Kidney (tissue), 14 donors: ENCODE data around the gene ZBTB42. TPM values are rescaled to one million over a fixed set of nuclear protein-coding genes. Genes with fewer than 3 reads are reported as not detected.

Experiments used
- DNase-seq, 5 donors: peaks; one replicate each; pipeline ENCODE4 v3.0.0-alpha.2; 2013 to 2020
- FAIRE-seq: peaks from 2 replicates; lab custom pipeline; 2012; peaks lifted over from hg19 to GRCh38; lab: Jason Lieb, UNC
- H3K27ac ChIP-seq, 2 donors: one replicate each; pipeline ENCODE4 v1.7.0; 2013; ENCODE audit warnings: low read depth in 2 of 2, low read length in 2 of 2, inconsistent platforms in 1 of 2
- H3K27me3 ChIP-seq: one replicate; pipeline ENCODE4 v1.7.1; 2013; ENCODE audit warnings: low read length, inconsistent platforms; ENCODE audit not compliant: control insufficient read depth, insufficient read depth
- H3K36me3 ChIP-seq, 3 donors: one replicate each; pipeline versions ENCODE4 v1.7.0 to v1.7.1; 2013; ENCODE audit warnings: low read length in 3 of 3, control low read depth in 1 of 3, inconsistent platforms in 1 of 3; ENCODE audit not compliant: insufficient read depth in 3 of 3, control insufficient read depth in 2 of 3
- H3K4me1 ChIP-seq, 3 donors: one replicate each; pipeline versions ENCODE4 v1.7.0 to v1.7.1; 2013; ENCODE audit warnings: low read length in 3 of 3, inconsistent platforms in 1 of 3, low read depth in 1 of 3; ENCODE audit not compliant: control insufficient read depth in 2 of 3, insufficient read depth in 2 of 3
- H3K4me3 ChIP-seq, 3 donors: one replicate each; pipeline versions ENCODE4 v1.7.0 to v1.8.1; 2013; ENCODE audit warnings: low read length in 3 of 3, control low read depth in 1 of 3, inconsistent platforms in 1 of 3
- H3K9ac ChIP-seq, 3 donors: one replicate each; pipeline versions ENCODE4 v1.7.0 to v1.7.1; 2013; ENCODE audit warnings: low read length in 3 of 3, control low read depth in 1 of 3, inconsistent platforms in 1 of 3
- H3K9me3 ChIP-seq, 3 donors: one replicate each; pipeline versions ENCODE4 v1.7.0 to v1.7.1; 2013; ENCODE audit warnings: low read length in 3 of 3, control low read depth in 1 of 3, inconsistent platforms in 1 of 3; ENCODE audit not compliant: control insufficient read depth in 2 of 3, insufficient read depth in 1 of 3
- intact Hi-C: fragments of 100-400 bp; cut with DNase I; formaldehyde crosslinking; loops from one replicate; pipeline ENCODE4 v1.11.1; 2022
- polyA plus RNA-seq: library from polyadenylated mRNA; stranded (reverse); fragments of 350-450 nt; fragmentation: Illumina TruSeq; extraction: RNeasy Lipid Tissue Mini Kit (QIAGEN cat#74804); gene quantifications from one replicate; pipeline ENCODE4 v1.2.3, GENCODE V29; 2014; ENCODE audit warnings: low read depth, low replicate concordance; ENCODE audit not compliant: insufficient read depth
- total RNA-seq: library from RNA; stranded (reverse); fragmentation: NEBNext Ultra II Directional; extraction: Animal tissue kit (Norgen Biotek cat#: 25700); gene quantifications from one replicate; pipeline ENCODE4 v1.2.1, GENCODE V29; 2021
- TF ChIP-seq, protein P1 (sequence below): IDR thresholded peaks from 3 replicates; pipeline ENCODE4 v1.5.1; 2012; ENCODE audit warnings: mild to moderate bottlenecking, moderate library complexity, borderline replicate concordance; ENCODE audit not compliant: insufficient read depth; ENCODE audit errors: extremely low read depth
- donor health status: control.
- donor health status: control.
- donor health status: control.
- donor health status: control.
- donor health status: control.
- donor health status: DM: yes; HTN: yes; CAD: no.
- donor health status: Normal renal cell carcinoma (clear cell type).

The ZBTB42 gene
- total and polyA plus RNA-seq, 2 donors from 2014 or later = 3.9 to 10.0 TPM

DNA sequence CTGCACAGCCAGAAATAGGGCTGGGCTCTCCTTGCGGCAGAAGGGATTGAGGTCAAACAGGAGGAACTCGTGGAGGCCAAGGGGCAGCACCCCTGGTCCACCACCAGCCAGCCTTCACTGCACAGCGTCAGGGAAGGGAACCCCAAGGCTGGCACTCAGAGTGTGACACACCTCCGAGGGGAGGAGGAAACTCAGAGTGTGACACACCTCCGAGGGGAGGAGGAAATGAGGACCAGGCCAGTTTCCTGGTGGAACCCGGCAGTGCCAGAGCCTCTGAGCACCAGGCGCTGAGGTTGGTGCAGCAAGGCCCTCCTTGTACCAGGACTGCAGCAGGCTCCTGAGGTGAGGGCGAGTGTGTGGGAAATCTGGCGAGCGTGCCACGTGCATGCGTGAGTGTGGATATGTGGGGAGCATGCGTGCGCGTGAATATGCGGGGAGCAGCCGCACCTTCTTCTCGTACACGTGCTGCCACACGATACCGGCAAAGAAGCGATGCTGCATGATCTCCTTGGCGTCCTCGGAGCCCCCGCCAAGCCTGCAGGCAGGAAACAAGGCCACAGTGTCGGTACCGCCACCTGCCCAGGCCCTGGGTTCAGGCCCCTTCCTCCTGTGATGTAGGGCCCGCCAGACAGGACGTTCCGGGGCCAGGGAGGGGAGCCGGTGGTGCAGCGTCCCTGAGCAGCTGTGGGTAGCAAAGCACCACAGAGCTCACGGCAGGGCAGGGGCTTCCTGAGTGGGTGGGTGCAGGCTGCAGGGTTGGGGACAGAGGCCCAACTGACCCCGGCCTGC is 28.8 kb upstream of the ZBTB42 start:
- TF ChIP-seq, protein P1, sequence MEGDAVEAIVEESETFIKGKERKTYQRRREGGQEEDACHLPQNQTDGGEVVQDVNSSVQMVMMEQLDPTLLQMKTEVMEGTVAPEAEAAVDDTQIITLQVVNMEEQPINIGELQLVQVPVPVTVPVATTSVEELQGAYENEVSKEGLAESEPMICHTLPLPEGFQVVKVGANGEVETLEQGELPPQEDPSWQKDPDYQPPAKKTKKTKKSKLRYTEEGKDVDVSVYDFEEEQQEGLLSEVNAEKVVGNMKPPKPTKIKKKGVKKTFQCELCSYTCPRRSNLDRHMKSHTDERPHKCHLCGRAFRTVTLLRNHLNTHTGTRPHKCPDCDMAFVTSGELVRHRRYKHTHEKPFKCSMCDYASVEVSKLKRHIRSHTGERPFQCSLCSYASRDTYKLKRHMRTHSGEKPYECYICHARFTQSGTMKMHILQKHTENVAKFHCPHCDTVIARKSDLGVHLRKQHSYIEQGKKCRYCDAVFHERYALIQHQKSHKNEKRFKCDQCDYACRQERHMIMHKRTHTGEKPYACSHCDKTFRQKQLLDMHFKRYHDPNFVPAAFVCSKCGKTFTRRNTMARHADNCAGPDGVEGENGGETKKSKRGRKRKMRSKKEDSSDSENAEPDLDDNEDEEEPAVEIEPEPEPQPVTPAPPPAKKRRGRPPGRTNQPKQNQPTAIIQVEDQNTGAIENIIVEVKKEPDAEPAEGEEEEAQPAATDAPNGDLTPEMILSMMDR = no peak
- Histone ChIP-seq H3K27ac (no peak overlapping the region), H3K4me3 (no peak overlapping the region), H3K36me3 (no peaks in the 10 kb centered on the region), H3K9me3 (no peaks in the 10 kb centered on the region), H3K9ac (no peak overlapping the region), H3K4me1 (peaks cover 0 to 7% (median 0%) of the 10 kb centered on the region in 3 donors), H3K27me3 (no peaks in the 10 kb centered on the region)
- intact Hi-C loops = loop anchor here (5.0 kb wide), 1 partner anchor 50 kb away; no protein-coding TSS in a partner anchor
- DNase-seq (no peak), FAIRE-seq (no peak)

DNA sequence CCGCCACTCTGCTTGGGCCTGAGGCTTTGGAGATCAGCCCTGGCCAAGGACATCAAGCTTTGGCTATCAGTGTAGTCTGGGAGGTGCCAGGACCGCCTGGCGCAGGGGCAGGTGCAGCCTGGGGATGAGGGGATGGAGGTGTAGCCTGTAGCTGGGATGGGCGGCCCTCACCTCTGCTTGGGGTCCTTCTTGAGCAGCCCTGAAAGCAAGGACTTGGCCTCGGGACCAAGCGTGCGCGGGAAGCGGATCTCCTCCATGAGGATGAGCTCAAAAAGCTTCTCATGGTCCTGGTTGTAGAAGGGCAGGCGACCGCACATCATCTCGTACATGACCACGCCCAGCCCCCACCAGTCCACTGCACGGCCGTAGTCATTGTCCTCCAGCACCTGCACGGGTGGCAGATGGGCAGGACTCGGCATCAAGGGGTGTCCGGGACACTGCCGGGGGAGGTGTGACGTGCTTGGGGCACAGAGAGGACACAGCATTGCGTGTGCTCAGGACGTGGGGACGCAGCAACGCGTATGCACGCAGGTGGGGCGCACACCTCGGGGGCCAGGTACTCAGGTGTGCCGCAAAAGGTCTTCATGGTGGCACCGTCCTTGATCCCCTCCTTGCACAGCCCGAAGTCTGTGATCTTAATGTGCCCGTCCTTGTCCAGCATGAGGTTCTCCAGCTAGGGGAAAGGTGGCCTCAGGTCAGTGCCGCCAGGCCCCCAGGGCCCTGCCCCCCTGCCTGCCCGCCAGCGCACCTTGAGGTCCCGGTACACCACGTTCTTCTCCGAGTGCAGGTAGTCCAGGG is 28.0 kb upstream of the ZBTB42 start:
- TF ChIP-seq, protein P1 = no peak
- no peaks in the 10 kb centered on the region for H3K9me3 ChIP-seq
- no peaks in the 10 kb centered on the region for H3K36me3 ChIP-seq
- no peak overlapping the region for H3K27ac ChIP-seq
- H3K9ac ChIP-seq = no peak overlapping the region
- DNase-seq (no peak), FAIRE-seq (no peak)
- intact Hi-C loops = loop anchor here (5.0 kb wide), 1 partner anchor 49 kb away; no protein-coding TSS in a partner anchor
- H3K4me3 ChIP-seq = no peak overlapping the region
- H3K27me3 ChIP-seq = no peaks in the 10 kb centered on the region
- peaks cover 0 to 7% (median 0%) of the 10 kb centered on the region in 3 donors for H3K4me1 ChIP-seq

DNA sequence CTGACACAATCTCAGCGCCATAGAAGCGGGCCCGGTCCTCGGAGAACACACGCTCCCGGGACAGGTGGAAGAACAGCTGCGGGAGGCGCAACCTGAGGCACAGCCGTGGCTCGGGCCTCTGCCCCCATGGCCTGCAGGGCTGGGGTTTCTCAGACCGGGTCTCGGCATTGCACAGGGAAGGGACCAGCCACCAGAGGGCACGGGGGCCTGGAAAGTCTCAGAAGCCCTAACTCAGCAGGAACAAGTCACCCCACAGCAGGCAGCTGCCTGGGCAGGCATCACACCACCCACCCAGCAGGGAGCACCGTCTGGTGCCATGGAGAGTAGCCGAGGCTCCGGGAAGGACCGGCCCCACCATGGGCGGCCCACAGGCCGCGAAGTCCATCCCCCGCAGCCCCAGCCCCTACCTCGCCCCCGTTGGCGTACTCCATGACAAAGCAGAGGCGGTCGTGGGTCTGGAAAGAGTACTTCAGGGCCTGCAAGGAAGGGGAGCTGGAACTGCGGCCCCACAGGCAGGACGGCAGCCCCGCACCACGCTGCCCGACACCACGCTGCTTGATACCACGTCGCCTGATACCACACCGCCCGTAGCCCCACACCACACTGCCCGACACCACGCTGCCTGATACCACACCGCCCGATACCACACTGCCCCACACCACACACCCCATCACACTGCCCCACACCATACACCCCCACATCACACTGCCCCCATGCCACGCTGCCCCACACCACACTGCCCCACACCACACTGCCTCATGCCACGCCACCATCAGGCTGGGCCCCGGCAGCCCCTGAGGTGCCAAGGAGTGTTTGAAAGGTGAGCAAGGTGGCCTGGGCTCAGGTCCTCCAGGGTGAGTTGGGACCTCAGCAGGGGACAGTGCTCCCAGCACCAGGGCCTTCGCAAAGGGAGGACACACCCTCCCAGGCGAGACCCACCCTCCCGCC is 27.1 kb upstream of the ZBTB42 start:
- H3K36me3 ChIP-seq = no peaks in the 10 kb centered on the region
- TF ChIP-seq, protein P1 = no peak
- H3K27me3 ChIP-seq = no peaks in the 10 kb centered on the region
- FAIRE-seq (no peak), DNase-seq (no peak)
- no peak overlapping the region for H3K4me3 ChIP-seq
- H3K4me1 ChIP-seq = peaks cover 0 to 3% (median 0%) of the 10 kb centered on the region in 3 donors
- H3K27ac ChIP-seq = no peak overlapping the region
- intact Hi-C loops = loop anchor here (5.0 kb wide), 1 partner anchor 49 kb away; no protein-coding TSS in a partner anchor
- H3K9ac ChIP-seq = no peak overlapping the region
- no peaks in the 10 kb centered on the region for H3K9me3 ChIP-seq
